ENCODE data around the gene STPG4.
"Not testable (repeated sequence)": the region's sequence is repeated elsewhere in the genome, so short reads cannot be mapped to it uniquely, and the experiment has no call there.

STPG4 gene

DNA sequence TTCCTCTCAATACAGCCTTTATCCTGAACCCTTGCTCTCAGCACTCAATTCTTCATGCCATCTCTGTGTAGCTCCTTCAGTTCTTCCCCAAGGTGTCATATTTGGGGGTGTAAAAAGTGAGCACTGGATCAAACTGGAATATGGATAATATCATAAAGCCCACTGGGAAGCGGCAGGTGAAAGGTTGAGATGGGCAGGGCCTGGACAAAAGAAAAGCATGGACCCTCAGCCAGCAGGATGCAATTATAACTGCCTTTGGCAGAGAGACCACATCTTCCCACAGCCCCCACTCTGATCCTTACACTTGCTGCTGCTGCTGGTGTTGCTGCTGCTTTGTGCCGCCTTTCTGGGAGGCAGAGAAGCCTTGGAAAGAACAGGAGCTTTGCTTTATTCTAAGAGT, 31.2 kb upstream of the STPG4 start:
- TF ChIP-seq EZH2 (optimal IDR thresholded peaks at IDR 0.05; ENCODE audit: low read depth, low read length) = no peak
- TF ChIP-seq, protein P1, sequence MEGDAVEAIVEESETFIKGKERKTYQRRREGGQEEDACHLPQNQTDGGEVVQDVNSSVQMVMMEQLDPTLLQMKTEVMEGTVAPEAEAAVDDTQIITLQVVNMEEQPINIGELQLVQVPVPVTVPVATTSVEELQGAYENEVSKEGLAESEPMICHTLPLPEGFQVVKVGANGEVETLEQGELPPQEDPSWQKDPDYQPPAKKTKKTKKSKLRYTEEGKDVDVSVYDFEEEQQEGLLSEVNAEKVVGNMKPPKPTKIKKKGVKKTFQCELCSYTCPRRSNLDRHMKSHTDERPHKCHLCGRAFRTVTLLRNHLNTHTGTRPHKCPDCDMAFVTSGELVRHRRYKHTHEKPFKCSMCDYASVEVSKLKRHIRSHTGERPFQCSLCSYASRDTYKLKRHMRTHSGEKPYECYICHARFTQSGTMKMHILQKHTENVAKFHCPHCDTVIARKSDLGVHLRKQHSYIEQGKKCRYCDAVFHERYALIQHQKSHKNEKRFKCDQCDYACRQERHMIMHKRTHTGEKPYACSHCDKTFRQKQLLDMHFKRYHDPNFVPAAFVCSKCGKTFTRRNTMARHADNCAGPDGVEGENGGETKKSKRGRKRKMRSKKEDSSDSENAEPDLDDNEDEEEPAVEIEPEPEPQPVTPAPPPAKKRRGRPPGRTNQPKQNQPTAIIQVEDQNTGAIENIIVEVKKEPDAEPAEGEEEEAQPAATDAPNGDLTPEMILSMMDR (IDR thresholded peaks at IDR 0.05; ENCODE audit: low read length) = no peak
- TF ChIP-seq EZH2phosphoT487 (IDR thresholded peaks at IDR 0.05; ENCODE audit: low read length) = no peak
- Histone ChIP-seq H3F3A (ENCODE audit: insufficient read depth, low read length) (no peaks in the 10 kb centered on the region), H3K27ac (ENCODE audit: low read length) (no peak overlapping the region)

DNA sequence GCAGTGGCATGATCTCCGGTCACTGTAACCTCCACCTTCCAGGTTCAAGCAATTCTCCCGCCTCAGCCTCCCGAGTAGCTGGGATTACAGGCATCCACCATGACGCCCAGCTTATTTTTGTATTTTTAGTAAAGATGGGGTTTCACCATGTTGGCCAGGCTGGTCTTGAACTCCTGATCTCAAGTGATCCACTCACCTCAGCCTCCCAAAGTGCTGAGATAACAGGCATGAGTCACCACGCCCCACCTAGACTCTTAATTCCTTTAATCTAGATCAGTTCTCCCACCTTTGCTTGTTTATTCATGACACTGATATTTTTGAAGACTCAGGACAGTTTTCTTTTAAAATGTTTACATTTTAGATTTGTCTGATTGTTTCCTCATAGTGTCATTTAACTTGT, 30.0 kb upstream of the STPG4 start:
- not testable (repeated sequence) for H3K79me2 ChIP-seq (ENCODE audit: low read length); H3K4me2 ChIP-seq (ENCODE audit: low read depth, low read length); H3K9me2 ChIP-seq (replicated peaks; ENCODE audit: insufficient read depth, low read length); H3K36me3 ChIP-seq (replicated peaks; ENCODE audit: insufficient read depth, low read length); H2AFZ ChIP-seq (ENCODE audit: low read length); DNase-seq; H3K9ac ChIP-seq (ENCODE audit: low read length); H3K27ac ChIP-seq (ENCODE audit: low read length); H3K27me3 ChIP-seq (replicated peaks; ENCODE audit: insufficient read depth, low read length); H4K20me1 ChIP-seq (ENCODE audit: insufficient read depth, low read length); H3K4me3 ChIP-seq (ENCODE audit: low read length); H3F3A ChIP-seq (ENCODE audit: insufficient read depth, low read length); H3K4me1 ChIP-seq (ENCODE audit: low read length); H3K9me3 ChIP-seq (replicated peaks; ENCODE audit: insufficient read depth, low read length)

More for the DNA sequence above, 31.2 kb upstream of the STPG4 start:
- Histone ChIP-seq H3K36me3 (replicated peaks; ENCODE audit: insufficient read depth, low read length) (no peaks in the 10 kb centered on the region), H3K9ac (ENCODE audit: low read length) (no peak overlapping the region), H2AFZ (ENCODE audit: low read length) (no peak overlapping the region), H3K9me3 (replicated peaks; ENCODE audit: insufficient read depth, low read length) (no peaks in the 10 kb centered on the region), H3K4me2 (ENCODE audit: low read depth, low read length) (no peak overlapping the region), H4K20me1 (ENCODE audit: insufficient read depth, low read length) (no peaks in the 10 kb centered on the region), H3K4me1 (ENCODE audit: low read length) (no peaks in the 10 kb centered on the region), H3K4me3 (ENCODE audit: low read length) (no peak overlapping the region), H3K79me2 (ENCODE audit: low read length) (no peaks in the 10 kb centered on the region), H3K27me3 (replicated peaks; ENCODE audit: insufficient read depth, low read length) (no peaks in the 10 kb centered on the region), H3K9me2 (replicated peaks; ENCODE audit: insufficient read depth, low read length) (no peaks in the 10 kb centered on the region)
- DNase-seq = no peak

DNA sequence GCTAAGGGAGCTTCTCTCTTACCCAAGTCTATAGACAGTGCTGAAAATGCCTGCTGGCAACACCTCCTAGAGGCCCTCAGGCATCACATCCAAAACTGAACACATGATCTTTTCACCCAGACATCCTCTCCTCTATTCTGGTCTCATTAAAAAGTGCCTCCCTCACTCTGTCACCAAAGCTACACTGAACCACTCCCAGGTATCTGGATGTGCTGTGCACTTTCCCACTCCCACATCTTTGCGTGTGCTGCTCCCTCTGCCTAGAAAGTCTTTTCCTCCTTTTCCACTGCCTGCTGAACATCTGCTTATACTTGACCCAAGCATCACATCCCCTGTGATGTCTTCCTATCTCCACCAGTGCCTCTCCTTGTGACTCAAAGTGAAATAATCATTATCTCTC, 26.1 kb upstream of the STPG4 start:
- Histone ChIP-seq H3K27ac (ENCODE audit: low read length) (no peak overlapping the region), H3K9me2 (replicated peaks; ENCODE audit: insufficient read depth, low read length) (no peaks in the 10 kb centered on the region), H3K36me3 (replicated peaks; ENCODE audit: insufficient read depth, low read length) (no peaks in the 10 kb centered on the region), H3K4me3 (ENCODE audit: low read length) (no peak overlapping the region), H3K9me3 (replicated peaks; ENCODE audit: insufficient read depth, low read length) (no peaks in the 10 kb centered on the region), H3K27me3 (replicated peaks; ENCODE audit: insufficient read depth, low read length) (no peaks in the 10 kb centered on the region), H2AFZ (ENCODE audit: low read length) (no peak overlapping the region), H3K79me2 (ENCODE audit: low read length) (peaks cover 1% of the 10 kb centered on the region), H4K20me1 (ENCODE audit: insufficient read depth, low read length) (no peaks in the 10 kb centered on the region), H3K4me2 (ENCODE audit: low read depth, low read length) (no peak overlapping the region), H3K9ac (ENCODE audit: low read length) (no peak overlapping the region), H3K4me1 (ENCODE audit: low read length) (peaks cover 17% of the 10 kb centered on the region), H3F3A (ENCODE audit: insufficient read depth, low read length) (peaks cover 4% of the 10 kb centered on the region; the same call in 1 of the 2 replicates)
- no peak for TF ChIP-seq EZH2phosphoT487 (IDR thresholded peaks at IDR 0.05; ENCODE audit: low read length)
- DNase-seq = no peak

DNA sequence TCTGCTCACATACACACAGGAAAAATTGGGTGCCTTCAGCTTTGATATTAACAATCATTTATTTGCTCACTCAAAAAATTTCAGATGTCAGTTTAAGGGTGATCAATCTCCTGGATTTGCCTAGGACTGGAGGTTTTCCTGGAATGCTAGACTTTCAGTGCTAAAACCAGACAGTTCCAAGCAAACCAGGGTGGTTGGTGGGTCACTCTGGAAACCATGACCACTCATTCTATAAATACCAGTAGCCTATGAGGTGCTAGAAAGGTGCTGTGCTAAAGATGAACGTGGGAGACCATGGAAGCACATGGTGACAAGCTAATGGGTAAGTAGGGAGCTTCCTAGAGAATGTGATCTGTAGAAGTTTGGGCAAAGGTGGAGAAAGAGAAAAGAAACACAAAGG, 25.4 kb upstream of the STPG4 start:
- Histone ChIP-seq H2AFZ (ENCODE audit: low read length) (no peak overlapping the region), H3K9me3 (replicated peaks; ENCODE audit: insufficient read depth, low read length) (no peaks in the 10 kb centered on the region), H3K9ac (ENCODE audit: low read length) (no peak overlapping the region), H3K9me2 (replicated peaks; ENCODE audit: insufficient read depth, low read length) (no peaks in the 10 kb centered on the region), H3K27ac (ENCODE audit: low read length) (no peak overlapping the region), H3K79me2 (ENCODE audit: low read length) (peaks cover 7% of the 10 kb centered on the region), H4K20me1 (ENCODE audit: insufficient read depth, low read length) (no peaks in the 10 kb centered on the region), H3K36me3 (replicated peaks; ENCODE audit: insufficient read depth, low read length) (no peaks in the 10 kb centered on the region), H3K4me3 (ENCODE audit: low read length) (no peak overlapping the region), H3K27me3 (replicated peaks; ENCODE audit: insufficient read depth, low read length) (no peaks in the 10 kb centered on the region), H3K4me2 (ENCODE audit: low read depth, low read length) (no peak overlapping the region), H3F3A (ENCODE audit: insufficient read depth, low read length) (peaks cover 8% of the 10 kb centered on the region; the same call in 1 of the 2 replicates), H3K4me1 (ENCODE audit: low read length) (peaks cover 17% of the 10 kb centered on the region)
- DNase-seq = no peak
- TF ChIP-seq EZH2 (optimal IDR thresholded peaks at IDR 0.05; ENCODE audit: low read depth, low read length) (no peak), EZH2phosphoT487 (IDR thresholded peaks at IDR 0.05; ENCODE audit: low read length) (no peak)
- TF ChIP-seq, protein P1 (IDR thresholded peaks at IDR 0.05; ENCODE audit: low read length) = no peak

Measured in MM.1S (cell line).